Lung (tissue), 12 donors: Measurements from ENCODE around the gene FBXO27. TPM values are rescaled to one million over a fixed set of nuclear protein-coding genes. Genes with fewer than 3 reads are reported as not detected.
A peak's percentile ranks its signal among the peaks of the same experiment; 100 is the strongest.
"Not testable (repeated sequence)": the region's sequence is repeated elsewhere in the genome, so short reads cannot be mapped to it uniquely, and the experiment has no call there.

Experiments used
- ATAC-seq: fragments of 200-7000 bp; cut with Tn5 transposase; one replicate; pipeline ENCODE4 v1.9.1; 2020; ENCODE audit warnings: moderate number of reproducible peaks; ENCODE audit not compliant: insufficient read depth, low FRiP score
- DNase-seq, 3 donors: peaks; one replicate each; pipeline ENCODE4 v3.0.0-alpha.2; 2013 to 2017
- H3K27ac ChIP-seq, 2 donors: one replicate each; pipeline ENCODE4 v1.5.1; 2013; ENCODE audit warnings: mild to moderate bottlenecking in 2 of 2, moderate library complexity in 2 of 2, control low read depth in 1 of 2, inconsistent platforms in 1 of 2, low read depth in 1 of 2, low read length in 1 of 2
- H3K27me3 ChIP-seq, 3 donors: one replicate each; pipeline ENCODE4 v1.5.1; 2013; ENCODE audit warnings: low read length in 2 of 3; ENCODE audit not compliant: control insufficient read depth in 3 of 3, insufficient read depth in 3 of 3
- H3K36me3 ChIP-seq, 4 donors: one replicate each; pipeline ENCODE4 v1.5.1; 2013; ENCODE audit warnings: low read length in 4 of 4, mild to moderate bottlenecking in 1 of 4, moderate library complexity in 1 of 4; ENCODE audit not compliant: control insufficient read depth in 4 of 4, insufficient read depth in 4 of 4
- H3K4me1 ChIP-seq, 5 donors: one replicate each; pipeline ENCODE4 v1.5.1; 2013; ENCODE audit warnings: low read length in 5 of 5, mild to moderate bottlenecking in 2 of 5, moderate library complexity in 1 of 5; ENCODE audit not compliant: control insufficient read depth in 5 of 5, insufficient read depth in 5 of 5
- H3K4me3 ChIP-seq: one replicate; pipeline ENCODE4 v1.5.1; 2013; ENCODE audit warnings: mild to moderate bottlenecking, control low read depth, moderate library complexity
- H3K9ac ChIP-seq, 2 donors: one replicate each; pipeline ENCODE4 v1.5.1; 2013; ENCODE audit warnings: low read length in 2 of 2, control low read depth in 1 of 2; ENCODE audit not compliant: insufficient read depth in 1 of 2
- H3K9me3 ChIP-seq, 4 donors: one replicate each; pipeline ENCODE4 v1.5.1; 2013; ENCODE audit warnings: low read length in 3 of 4, mild to moderate bottlenecking in 1 of 4, moderate library complexity in 1 of 4; ENCODE audit not compliant: control insufficient read depth in 4 of 4, insufficient read depth in 3 of 4
- CTCF ChIP-seq: IDR thresholded peaks from 2 replicates; pipeline ENCODE4 v1.5.1; 2012; ENCODE audit warnings: mild to moderate bottlenecking; ENCODE audit errors: control extremely low read depth, extremely low read depth
- WGBS, 2 donors: extraction: QIAGEN DNeasy Blood & Tissue Kit; methylation state at CpG; one replicate each; pipeline ENCODE4 v1.1.7; 2013; 5-methylcytosine and 5-hydroxymethylcytosine counted together
- polyA plus RNA-seq, 2 donors: library from polyadenylated mRNA; stranded (reverse); fragments of 200-250 nt; gene quantifications; one replicate each; pipeline ENCODE4 v1.2.1, GENCODE V29; 2013
- total RNA-seq, 2 donors: library from RNA; depleted of rRNA in 1 of 2; stranded (reverse); fragments of >200 nt in 1 of 2; gene quantifications; one replicate each; pipeline ENCODE4 v1.2.1, GENCODE V29; 2014 to 2021
- donor health status: control.
- donor health status: control.
- donor health status: Bipolar disorder and iron deficiency.
- donor health status: healthy.
- donor health status: DM: yes; HTN: yes; CAD: no.

The FBXO27 gene
- total and polyA plus RNA-seq, 4 donors: 2.8 to 18.0 (median 5.6) TPM

- no peak overlapping the region for H3K9ac ChIP-seq
- ATAC-seq (no peak), DNase-seq (peak; percentile 12 to 68 (median 62))
- peaks cover 0 to 8% (median 0%) of the 10 kb centered on the region in 5 donors for H3K4me1 ChIP-seq
- no peaks in the 10 kb centered on the region for H3K36me3 ChIP-seq
- no peaks in the 10 kb centered on the region for H3K27me3 ChIP-seq
- TF ChIP-seq CTCF: no peak
- H3K9me3 ChIP-seq: no peaks in the 10 kb centered on the region
- WGBS, 2 donors: 71 to 79% methylated on average over 4 of the region's 4 CpGs
- H3K27ac ChIP-seq: no peak overlapping the region
- no peak overlapping the region for H3K4me3 ChIP-seq
These were observed 28.6 kb downstream of the FBXO27 start for GRCh38 chr19:39003796-39004195.

- Histone ChIP-seq H3K9me3 (no peaks in the 10 kb centered on the region), H3K27me3 (no peaks in the 10 kb centered on the region), H3K27ac (no peak overlapping the region), H3K4me3 (no peak overlapping the region), H3K36me3 (no peaks in the 10 kb centered on the region), H3K4me1 (peaks cover 0 to 8% (median 0%) of the 10 kb centered on the region in 5 donors), H3K9ac (no peak overlapping the region)
- whole genome bisulfite sequencing, 2 donors: 82 to 90% methylated on average over 4 of the region's 4 CpGs
- TF ChIP-seq CTCF: no peak
- ATAC-seq (no peak), DNase-seq (no peak)
These were observed 29.2 kb downstream of the FBXO27 start for GRCh38 chr19:39003188-39003587.

- no peak overlapping the region for H3K9ac ChIP-seq
- H3K36me3 ChIP-seq: no peaks in the 10 kb centered on the region
- H3K27ac ChIP-seq: no peak overlapping the region
- no peak for TF ChIP-seq CTCF
- 70 to 81% methylated on average over 7 of the region's 7 CpGs for WGBS, 2 donors
- ATAC-seq (no peak), DNase-seq (peak; percentile 59 to 66 (median 61))
- peaks cover 0 to 2% (median 0%) of the 10 kb centered on the region in 4 donors for H3K9me3 ChIP-seq
- H3K4me1 ChIP-seq: peaks cover 0 to 8% (median 0%) of the 10 kb centered on the region in 5 donors
- no peak overlapping the region for H3K4me3 ChIP-seq
- H3K27me3 ChIP-seq: no peaks in the 10 kb centered on the region
These were observed 31.3 kb downstream of the FBXO27 start for GRCh38 chr19:39001041-39001440.

- H3K9me3 ChIP-seq, H3K36me3 ChIP-seq, DNase-seq, H3K27me3 ChIP-seq, H3K27ac ChIP-seq, H3K4me3 ChIP-seq, ATAC-seq, H3K4me1 ChIP-seq, H3K9ac ChIP-seq: not testable (repeated sequence)
- 88 to 93% methylated on average over 3 of the region's 3 CpGs for WGBS, 2 donors
These were observed 34.8 kb downstream of the FBXO27 start for GRCh38 chr19:38997576-38997975.
